NCI-H446 treated with DMSO at 0.1 percent for 48 hours (cell line): Measurements from ENCODE around the gene ARTN.

Experiments
- DNase-seq: peaks from one replicate; lab custom pipeline; 2025; lab: John Stamatoyannopoulos, UW

Gene ARTN

DNA sequence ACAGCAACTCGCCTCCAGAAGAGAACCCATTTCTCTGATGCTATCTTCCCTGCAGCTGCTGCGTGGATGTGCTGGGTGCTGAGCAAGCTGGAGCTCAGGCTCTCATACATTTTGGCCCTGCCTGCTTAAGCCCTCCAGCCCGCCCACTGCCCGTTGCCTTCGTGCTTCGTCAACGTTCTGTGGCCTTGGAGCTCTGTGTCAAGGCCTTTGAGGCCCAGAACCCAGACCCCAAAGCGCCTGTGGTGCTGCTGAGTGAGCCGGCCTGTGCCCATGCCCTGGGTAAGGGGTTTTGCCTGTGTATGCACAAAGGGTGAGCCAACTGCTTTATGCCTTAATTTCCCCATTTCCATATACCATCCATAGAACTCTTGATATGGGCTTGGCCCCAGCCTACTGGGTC lies 37.3 kb downstream of the ARTN start:
- no peak for DNase-seq

DNA sequence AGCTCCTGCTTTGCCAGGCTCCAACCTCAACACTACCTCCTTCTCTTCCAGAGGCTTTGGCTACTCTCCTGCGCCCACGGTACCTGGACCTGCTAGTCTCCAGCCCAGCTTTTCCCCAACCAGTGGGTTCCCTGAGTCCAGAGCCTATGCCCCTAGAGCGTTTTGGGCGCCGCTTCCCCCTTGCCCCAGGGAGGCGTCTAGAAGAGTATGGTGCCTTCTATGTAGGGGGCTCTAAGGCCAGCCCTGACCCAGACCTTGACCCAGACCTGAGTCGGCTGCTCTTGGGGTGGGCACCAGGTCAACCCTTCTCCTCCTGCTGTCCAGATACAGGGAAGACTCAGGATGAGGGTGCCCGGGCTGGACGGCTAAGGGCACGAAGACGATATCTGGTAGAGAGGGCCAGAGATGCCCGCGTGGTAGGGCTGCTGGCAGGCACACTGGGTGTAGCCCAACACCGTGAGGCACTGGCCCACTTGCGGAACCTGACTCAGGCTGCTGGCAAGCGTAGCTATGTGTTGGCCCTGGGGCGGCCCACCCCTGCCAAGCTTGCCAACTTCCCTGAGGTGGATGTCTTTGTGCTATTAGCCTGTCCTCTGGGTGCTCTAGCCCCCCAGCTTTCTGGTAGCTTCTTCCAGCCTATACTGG lies 37.9 kb downstream of the ARTN start:
- no peak for DNase-seq

DNA sequence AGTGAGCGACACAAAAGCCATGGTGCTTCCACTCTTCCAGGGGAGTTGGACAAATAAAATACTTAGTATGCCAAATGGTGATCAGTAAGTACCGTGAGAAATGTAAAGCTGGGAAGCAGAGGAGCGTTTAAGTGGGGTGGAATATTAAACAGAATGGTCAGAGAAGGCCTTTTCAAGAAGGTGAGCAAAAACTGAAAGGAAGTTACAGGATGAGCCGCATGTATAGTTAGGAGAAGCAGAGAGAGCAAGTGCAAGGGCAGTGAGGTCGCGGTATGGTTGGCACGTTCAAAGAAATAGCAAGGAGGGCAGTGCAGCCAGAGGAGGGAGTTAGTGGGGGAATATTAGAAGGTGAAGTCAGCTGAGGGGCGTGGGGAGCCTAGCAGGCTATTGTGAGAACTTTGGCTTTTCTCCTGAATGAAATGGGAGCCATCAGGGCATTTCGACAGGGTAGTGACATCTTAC lies 40.4 kb downstream of the ARTN start:
- no peak for DNase-seq

DNA sequence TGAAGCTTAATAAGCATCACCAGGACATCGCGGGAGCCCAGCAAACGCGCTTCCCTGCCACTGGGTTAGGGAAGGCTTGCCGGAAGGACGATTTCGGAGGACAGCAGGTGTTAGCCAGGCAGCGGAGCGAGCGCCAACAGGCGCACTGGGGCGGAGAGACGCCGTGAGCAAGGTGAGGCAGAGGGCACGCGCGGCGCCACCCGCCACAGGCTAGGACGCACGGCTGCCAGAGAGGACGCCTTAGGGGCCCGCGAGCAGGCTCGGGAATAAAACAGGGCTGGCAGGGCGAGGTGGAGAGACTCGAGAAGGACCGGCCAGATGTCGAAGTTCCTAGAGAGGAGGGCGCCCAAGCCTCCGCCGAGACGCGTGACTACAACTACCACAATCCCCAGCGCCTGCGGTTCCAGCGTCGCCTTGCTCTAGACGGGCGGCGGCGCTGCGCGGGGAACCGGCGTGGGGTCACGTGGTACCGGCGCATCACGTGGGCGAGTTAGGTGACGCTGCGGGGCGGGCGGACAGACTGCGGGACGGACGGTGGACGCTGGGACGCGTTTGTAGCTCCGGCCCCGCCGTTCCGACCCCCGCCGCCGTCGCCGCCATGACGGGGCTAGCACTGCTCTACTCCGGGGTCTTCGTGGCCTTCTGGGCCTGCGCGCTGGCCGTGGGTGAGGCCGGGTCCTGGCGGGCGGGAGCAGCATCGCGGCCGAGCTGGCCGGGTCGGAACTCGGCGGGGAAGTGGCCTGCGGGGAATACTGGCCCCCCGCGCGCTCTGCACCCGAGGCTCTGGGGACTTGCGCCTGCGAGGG lies 41.0 kb downstream of the ARTN start, which contains the start of gene ATP6V0B:
ATP6V0B (plus strand) TSS at position 518 of the 806 bp plus-strand sequence; CDS start at position 599, 81 bp downstream.
- DNase-seq, result peak; percentile 92

DNA sequence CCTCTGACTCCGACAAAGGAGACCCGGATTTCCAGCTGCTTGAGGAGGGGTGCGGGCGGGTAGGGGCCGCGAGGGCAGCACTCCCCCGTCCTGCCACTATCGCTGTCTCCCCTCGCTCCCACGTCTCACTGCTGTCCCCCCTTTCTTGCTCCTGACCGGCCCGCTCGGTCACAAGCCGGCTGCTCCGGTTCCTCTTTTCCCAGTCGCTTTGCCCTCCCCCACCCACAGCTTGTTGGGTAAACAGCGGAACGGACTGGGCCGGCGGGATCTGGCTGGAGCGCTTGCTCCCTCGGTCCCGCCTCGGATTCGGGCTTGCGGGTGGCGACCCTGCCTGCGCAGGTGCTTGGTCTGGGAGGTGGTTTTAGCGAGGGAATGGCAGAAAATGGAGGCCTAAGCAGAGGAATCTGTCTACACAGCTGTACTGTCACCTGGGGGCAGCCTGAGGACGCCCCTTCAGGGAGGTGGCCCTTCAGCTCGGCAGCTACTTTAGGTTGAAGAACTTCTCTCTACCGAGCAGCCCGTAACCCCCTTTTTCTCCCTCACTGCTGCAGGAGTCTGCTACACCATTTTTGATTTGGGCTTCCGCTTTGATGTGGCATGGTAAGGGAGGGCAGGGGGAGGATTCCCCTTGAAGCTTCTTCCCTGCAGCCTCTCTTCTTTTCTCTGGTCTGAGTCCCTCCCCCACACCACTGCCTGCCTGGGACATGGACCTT lies 41.8 kb downstream of the ARTN start:
- no peak for DNase-seq

DNA sequence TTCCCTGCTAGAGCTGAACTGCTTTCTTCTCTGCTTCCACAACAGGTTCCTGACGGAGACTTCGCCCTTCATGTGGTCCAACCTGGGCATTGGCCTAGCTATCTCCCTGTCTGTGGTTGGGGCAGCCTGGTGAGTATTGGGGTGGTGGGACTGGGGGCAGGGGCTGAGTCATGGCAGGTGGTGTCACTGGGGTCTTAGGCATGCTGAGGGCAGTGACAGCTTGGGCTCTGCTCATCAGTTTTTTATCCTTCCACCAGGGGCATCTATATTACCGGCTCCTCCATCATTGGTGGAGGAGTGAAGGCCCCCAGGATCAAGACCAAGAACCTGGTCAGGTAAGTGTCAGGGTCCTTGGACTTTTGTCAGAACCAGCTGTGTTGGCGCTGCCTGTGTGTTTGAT lies 42.4 kb downstream of the ARTN start:
- DNase-seq, result no peak

DNA sequence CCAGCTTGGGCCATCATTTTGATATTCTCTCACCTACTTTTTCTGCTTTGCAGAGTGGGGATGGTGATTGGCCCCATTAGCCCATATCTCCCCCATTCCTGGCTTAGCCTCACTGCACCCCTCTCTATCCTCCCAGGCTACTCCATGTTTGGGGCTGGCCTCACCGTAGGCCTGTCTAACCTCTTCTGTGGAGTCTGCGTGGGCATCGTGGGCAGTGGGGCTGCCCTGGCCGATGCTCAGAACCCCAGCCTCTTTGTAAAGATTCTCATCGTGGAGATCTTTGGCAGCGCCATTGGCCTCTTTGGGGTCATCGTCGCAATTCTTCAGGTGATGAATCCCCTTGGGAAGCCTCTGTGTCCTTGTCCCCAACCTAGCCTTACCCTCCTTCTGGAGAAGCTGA lies 43.3 kb downstream of the ARTN start:
- no peak for DNase-seq

DNA sequence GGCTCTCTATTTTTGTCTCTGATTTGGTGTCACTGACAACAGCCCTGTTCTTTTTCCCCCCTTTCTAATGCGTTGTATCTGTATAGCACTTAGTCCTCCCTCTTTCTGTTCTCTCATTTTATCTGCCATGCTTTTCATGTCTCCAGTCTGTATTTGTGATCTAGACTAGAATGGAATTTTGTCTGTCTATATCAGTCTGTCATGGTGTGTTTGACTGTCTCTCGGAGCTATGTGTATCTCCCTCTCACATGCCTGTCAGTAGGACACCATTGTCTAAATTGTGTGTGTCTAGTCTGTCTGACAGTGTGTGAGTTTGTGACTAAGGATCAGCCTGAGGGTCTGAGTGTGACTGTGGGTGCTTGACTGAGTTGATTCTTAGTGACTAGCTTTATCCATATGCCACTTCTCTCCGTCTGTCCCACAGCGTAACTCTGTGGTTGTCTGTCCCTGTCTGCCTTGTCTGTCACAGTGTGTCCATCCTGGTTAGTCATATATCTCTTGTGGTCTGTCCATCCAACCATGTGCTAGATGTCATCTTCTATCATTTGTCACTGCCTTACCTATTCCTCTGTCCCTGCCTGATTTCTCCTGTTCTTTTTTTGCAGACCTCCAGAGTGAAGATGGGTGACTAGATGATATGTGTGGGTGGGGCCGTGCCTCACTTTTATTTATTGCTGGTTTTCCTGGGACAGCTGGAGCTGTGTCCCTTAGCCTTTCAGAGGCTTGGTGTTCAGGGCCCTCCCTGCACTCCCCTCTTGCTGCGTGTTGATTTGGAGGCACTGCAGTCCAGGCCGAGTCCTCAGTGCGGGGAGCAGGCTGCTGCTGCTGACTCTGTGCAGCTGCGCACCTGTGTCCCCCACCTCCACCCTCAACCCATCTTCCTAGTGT lies 44.0 kb downstream of the ARTN start:
- no peak for DNase-seq

DNA sequence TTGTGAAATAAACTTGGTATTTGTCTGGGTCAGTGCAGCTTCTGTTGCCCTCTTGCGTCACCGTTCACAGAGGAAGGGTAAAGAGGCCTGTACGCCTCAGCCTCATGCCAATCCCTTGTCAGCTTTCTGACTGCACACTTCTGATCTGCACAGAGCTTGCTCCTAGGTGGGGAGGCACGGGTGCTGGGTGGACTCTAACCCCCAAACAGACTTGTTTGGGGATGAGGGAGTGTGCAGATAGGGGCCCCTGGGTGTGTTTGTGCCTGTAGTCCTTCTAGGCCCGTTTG lies 44.6 kb downstream of the ARTN start:
- no peak for DNase-seq

DNA sequence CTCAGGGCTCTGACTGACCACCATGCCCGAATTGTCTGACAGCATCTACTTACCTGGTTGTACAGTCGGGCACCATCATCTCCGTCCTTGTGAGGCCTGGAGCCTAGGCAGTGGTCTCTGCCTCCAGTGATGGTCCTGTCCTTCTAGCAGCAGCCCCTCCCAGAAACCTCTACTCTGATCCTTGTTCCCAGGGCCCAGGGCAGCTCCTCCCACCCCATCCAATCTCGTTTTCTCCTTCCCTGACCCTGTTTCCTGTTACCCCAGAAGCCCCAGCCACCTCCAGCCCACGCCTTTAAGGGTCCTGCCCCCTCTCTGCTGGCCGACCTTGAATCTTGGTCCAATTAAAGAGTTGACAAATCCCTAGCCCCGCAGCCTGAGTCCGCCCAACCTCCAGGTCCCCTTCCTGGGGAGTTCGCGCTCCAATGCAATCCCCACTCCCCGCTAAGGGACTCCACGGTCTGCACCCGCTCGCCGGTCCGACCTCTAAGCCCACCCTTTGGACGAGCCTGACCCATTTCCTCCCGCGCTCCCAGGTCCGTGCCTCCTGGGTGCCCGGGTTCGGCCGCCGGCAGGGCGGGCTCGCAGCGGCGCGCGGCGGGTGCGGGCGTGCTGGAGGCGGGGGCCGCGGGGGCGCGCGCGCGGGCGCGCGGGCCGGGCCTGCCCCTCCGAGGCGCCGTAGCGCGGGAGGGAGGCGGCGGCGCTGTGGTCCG lies 45.1 kb downstream of the ARTN start, which contains the start of gene B4GALT2:
B4GALT2 (plus strand) TSS at position 660 of the 710 bp plus-strand sequence. CDS start 1,951 bp downstream, outside the sequence.
- DNase-seq, result no peak

DNA sequence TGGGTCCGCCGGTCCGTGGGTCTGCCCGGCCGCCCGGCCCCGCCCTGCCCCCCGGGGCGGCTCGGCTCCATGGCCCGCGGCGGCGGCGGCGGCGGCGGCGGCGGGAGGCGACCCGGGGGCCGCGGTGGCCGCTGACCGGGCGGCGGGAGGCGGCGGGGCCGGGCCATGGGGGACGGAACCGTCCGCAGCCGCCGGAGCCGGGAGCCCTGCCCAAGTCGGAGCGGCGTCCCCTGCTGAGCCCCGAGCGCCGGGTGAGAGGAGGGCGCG lies 45.6 kb downstream of the ARTN start:
- no peak for DNase-seq

DNA sequence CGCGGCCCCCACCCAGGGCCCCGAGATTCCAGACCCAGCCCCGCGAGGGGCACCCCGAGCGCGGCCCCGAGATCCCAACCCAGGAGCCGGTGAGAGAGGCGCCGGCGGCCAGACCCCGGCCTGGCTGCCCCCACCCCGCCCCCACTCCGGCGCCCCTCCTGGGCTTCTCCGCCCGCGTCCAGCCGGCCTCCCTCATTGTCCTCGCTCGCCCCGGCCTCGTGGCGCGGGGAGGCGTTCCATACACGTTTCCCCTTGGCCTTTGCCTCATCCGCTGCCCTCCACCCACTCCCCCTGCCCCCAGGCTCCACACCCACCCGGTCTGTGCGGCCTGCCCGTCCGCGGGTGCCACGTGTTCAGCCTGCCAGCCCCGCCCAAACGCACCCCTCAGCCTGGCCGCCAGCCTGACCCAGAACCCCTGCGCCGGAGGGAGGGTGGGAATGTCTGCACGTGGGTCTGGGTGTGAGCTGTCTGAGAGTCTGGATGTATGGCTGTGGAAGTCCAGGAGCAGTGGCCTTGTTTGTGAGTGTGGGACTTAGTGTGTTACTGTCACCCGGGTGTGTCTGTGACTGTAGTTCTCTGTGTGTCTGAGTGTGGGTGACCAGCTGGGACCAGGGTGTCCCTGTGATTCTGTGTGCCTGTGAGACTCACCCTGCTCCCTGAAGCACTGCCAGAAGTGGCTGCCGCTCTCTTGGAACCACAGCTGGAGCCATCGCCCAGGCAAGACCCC lies 46.1 kb downstream of the ARTN start:
- DNase-seq, result no peak

DNA sequence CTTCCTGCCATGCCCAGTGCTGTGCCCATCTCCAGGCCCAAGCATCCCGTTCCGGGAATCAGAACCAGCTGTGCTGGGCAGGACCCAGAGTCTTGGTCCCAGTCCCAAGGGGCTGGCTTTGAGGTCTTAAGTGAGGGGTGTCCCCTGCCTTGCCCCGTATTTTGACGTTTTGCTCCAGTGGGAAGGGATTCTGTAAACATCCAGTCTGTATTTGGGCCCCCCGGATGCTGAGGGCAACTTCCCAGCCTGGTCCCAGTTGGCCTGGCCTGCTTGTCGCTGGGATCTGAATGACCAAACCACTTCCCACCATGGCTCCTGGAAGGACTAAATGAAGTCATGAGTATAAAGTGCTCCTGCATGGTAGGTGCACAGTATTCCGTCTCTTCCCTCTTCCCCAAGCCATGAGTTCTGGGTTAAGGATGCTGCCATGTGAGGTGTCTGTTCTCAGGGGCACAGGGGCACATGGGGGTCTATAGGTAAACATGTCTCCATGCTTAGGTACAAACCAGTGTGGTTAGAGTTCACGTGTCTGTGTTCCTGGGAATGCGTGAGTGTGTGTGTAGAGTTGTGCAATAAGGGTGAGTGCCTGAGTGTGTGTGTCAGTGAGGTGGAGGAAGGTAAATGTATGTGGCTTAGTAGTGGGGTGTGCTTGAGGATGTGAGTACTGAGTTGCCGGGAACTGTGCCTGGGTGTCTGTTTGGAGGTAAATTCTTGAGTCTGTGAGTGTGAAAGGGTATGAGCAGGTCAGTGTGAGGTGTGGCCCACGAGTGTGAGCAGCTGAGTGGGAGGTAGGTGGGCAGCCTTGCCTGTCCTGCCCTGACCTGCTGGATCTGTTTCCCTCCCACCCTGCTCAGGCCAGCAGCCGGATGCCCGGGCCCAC lies 46.9 kb downstream of the ARTN start:
- DNase-seq, result no peak

DNA sequence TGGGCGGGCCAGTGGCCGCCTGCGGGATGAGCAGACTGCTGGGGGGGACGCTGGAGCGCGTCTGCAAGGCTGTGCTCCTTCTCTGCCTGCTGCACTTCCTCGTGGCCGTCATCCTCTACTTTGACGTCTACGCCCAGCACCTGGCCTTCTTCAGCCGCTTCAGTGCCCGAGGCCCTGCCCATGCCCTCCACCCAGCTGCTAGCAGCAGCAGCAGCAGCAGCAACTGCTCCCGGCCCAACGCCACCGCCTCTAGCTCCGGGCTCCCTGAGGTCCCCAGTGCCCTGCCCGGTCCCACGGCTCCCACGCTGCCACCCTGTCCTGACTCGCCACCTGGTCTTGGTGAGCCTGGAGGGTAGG lies 47.5 kb downstream of the ARTN start:
- DNase-seq, result no peak

DNA sequence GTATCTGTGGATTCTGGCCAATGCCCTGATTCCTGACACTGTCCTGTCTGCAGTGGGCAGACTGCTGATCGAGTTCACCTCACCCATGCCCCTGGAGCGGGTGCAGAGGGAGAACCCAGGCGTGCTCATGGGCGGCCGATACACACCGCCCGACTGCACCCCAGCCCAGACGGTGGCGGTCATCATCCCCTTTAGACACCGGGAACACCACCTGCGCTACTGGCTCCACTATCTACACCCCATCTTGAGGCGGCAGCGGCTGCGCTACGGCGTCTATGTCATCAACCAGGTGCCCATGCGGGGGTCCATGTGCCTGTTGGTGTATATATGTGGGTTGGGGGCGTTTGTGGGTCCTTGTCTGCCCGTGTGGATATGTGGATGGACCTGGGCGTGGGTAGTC lies 48.0 kb downstream of the ARTN start:
- DNase-seq, result no peak

DNA sequence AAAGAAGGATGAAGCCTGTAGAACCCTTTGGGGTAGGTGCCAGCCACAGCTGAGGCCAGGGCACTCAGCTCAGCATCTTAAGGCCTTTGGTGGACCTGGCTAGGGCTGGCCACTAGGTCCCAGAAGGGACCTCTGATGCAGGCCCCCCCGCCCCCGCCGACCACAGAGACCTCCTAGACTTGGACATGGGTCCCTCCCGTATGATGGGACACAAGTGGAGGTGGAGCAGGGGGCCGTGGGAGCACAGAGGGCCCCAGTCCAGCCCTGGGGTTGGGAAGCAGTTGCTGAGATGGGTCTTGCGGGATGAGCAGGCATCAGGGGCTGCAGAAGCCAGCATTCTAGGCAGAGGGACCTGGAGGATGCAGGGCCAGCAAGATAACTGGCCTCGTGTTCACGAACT lies 48.6 kb downstream of the ARTN start:
- no peak for DNase-seq

DNA sequence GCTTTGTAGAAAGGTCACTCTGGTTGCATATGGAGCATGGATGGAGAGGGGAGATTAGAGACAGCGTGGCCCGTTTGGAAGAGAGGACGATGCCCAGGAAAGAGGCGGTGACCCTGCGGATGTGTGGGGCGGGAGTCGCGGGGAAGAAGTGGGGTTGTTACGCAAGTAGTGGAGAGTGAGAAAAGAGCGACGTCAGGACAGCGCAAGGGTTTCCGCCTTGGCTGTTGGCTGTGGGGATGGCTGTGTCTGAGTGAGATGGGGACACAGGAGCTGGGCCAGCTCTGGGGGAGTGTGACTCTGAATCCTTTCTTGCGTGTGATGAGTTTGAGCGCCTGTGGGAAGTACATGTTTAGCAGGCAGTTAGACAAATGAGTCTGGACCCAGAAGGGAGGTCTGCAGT lies 49.2 kb downstream of the ARTN start:
- DNase-seq, result no peak

DNA sequence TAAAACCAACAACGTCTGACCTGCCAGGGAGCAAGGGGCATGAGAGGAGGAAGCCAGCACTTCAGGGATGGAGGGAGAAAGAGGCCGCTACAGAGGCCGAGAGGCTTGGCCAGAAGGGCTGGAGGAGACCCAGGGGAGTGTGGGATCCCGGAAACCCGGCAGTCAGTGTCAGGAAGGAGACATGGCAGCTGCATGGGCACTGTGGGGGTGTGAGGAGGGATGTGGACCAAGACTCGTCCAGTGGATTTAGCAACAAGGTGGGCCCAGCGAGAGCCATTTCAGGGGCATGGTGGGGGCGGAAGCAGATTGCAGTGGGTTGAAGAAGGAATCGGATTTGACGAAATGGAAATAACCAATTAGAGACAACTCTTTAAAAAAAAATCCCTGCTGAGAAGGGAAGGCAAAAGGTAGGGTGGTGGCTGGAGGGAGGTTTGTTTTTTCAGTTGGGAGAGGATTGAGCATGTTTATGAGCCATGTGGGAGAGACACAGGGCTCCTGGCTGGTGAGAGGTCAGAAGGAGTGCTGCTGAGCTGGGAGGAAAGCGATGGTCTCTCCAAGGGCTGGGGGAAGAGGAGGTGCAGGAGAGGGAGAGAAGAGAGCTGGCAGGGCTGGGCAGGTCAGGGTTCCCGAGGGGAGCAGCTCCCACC lies 49.8 kb downstream of the ARTN start:
- DNase-seq, result no peak

DNA sequence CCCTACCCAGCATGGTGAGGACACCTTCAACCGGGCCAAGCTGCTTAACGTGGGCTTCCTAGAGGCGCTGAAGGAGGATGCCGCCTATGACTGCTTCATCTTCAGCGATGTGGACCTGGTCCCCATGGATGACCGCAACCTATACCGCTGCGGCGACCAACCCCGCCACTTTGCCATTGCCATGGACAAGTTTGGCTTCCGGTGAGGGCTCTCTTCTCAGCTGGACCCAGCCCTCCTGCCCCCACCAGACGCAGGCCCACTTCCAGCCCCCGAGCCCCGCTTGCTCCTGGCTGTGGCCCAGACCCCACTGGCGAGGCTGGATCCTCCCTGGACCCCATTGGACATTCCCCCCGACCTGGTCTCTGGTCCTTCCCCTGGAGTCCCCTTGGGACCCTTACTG lies 51.3 kb downstream of the ARTN start:
- DNase-seq, result no peak
